HG02973 (cell line): ENCODE data around the gene RNF112.
A peak's percentile ranks its signal among the peaks of the same experiment; 100 is the strongest.

ENCODE experiments used
- ATAC-seq: cut with Tn5 transposase; IDR thresholded peaks from one replicate; pipeline ENCODE4 v1.9.1; 2021; ENCODE audit warnings: moderate library complexity; ENCODE audit not compliant: unreplicated experiment

RNF112 gene

DNA sequence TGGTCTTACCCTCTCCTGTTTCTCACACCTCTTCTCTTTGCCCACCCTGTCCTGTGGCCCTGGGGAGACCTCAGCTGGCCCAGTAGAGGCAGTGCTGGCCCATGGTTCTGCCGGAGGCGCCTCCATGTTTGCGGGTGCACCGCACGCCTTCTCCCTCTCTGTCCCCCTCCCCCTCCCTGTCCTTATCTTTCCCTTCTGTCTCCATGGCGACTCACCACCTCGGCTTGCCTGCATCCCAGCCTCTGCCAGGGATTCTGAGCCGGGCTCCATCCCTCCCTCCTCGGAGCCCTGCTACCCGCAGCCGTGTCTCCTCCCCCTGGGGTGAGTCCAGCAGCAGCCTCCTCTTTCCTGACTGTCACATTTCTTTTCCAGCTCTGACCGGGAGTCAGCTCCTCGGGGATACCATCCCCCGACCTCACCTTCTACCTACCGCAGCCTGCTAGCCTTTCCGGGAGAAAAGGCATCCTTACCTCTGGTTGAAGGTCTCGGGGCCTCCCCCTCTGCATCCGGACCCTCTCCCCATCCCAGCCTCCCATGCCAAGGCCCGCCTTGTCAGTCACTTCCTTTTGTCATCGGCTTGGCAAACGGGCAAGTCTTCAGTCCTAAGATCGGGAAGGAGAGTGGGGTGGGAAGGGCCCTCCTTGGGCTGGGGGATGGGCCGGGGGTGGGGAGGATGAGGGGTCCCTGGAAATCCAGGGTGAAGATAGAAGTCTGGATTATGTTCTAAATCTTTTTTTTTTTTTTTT, at the start of gene RNF112:
TSS of gene RNF112 (plus strand) at position 358 of the 746 bp plus-strand sequence. CDS start at position 535, 177 bp downstream.
- ATAC-seq, result no peak

DNA sequence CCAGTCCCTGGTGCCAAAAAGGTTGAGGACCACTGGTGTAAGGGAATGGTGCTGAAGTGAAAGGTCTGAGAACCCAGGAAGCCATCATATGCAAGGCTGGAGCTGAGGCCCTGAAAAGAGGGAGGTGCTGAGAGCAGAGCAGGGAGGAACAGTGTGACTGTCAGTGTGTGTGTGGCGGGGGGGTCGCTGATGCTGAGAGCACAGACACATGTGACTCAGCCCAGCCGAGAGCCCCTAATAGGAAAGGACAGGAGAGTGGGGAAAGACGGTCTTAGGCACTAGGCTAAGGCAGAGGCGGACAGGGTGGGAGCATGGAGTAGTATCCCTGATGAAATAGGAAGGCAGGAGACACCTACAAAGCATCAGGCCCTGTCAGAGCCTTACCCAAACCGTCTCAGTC, 49.7 kb upstream of the RNF112 start:
- ATAC-seq, result no peak

DNA sequence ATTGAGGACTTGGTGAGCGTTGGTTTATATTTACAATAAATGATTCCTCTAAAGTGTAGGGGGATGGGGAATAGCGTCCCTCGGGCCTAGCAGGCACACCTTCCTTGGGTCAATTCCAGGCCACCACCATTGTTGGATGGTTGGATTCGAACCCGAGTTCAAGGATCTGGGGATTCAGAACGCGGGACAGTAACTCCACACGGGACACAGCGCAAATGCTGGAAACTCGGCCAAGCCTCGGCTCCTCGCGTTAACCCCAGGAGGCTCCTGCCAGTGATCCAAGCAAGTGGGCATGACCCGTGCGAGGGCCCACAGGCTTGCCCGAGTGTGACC, 49.1 kb upstream of the RNF112 start:
- no peak for ATAC-seq

GRCh38 chr17:19362277-19363113, 48.5 kb upstream of the RNF112 start, which contains the start of gene B9D1:
B9D1 (minus strand) TSS chr17:19362723; CDS start chr17:19362569, 154 bp downstream.
- peak; percentile 62 for ATAC-seq

DNA sequence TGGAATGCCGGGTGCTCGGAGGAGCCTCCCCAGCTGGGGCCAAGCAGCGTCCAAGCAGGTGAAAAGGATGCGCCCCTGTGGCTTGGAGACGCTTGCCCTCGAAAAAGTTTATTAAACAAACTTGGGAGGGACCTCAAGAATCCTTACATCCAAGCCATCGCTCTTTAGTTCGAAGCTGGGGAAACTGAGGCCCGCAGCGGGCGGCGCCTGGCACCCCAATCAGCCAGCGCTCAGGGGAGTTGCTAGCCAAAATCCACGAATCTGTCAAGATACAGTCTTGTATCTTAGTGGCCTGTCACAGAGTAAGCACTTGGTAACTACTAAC, 48.0 kb upstream of the RNF112 start:
- no peak for ATAC-seq

DNA sequence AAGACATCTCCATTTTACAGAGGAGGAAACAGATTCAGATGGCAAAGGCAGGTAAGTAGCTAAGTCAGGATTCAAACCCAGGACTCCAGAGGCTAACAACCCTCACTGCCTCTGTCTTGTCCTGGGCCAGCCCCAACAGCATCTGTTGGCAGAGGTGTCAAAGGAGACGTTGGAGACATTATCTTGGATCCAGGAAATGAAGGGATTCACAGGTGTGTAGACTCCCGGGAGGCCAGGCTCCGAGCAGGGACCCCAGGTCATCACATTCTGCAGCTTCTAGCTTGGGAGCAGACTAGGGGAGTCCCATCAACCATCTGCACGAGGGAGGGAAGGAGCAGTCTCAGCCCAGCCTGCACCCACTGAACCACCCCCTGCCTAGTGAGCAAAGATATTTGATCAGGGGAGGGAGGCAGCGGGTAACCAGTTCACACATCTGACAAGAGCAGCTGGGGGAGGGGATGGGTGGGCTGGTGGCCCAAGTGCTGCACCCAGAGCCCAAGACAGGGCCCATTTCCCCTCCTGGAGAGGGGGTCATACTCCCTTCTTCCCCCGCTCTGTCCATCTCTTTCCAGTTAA, 47.5 kb upstream of the RNF112 start:
- ATAC-seq, result no peak

- no peak for ATAC-seq
These were observed 46.1 kb upstream of the RNF112 start for GRCh38 chr17:19364699-19365498.

DNA sequence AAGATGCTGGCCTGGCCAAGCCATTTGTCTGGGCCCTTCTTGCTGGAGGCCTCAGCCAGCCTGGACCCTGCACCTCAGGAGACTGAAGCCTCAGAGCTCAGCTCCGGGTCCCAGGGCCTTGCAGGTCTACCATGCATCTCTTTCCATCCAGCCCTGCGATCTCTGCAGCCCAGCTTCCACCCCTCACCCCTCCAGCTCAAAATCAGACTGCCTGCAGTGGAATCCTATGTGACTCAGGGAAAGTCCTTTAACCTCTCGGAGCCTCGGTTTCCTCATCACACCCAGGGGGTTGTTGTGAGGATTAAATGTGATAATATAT, 45.6 kb upstream of the RNF112 start:
- ATAC-seq, result no peak

DNA sequence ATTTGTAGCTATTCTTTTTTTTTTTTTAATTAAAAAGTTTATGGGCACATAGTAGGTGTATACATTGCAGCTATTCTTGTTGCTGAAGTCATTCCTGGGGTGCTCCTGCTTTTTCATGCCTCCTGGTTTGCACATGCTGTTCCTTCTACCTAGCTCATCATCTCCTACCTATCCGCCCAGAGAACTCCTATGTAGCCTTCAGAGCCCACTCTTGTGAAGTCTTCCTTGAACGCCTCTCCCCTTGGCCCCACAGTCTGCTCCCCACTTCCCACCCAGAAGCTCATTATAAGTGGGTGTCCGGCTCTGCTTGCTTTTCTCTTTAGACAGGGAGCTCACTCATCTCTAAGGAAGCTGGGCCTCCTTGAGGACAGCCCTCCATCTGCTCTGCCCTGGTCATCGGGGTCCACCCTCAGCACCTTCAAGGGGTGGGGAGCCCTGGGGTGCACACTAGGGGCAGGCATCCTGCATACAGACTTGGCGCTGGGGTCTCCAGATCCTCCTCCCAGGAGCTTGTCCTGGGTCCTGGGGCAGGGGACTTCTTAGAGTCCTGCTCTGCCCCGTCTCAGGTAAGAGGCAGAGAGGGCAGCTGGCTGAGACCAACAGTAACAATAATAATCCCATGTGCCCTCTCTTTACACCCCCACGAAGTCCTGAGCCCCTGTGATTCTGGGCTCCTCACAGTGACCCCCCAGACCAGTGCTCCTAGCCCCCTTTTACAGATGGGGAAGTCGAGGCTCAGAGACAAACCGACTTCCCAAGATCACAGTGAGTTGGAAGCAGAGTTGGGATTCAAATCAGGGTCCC, 45.0 kb upstream of the RNF112 start:
- no peak for ATAC-seq

DNA sequence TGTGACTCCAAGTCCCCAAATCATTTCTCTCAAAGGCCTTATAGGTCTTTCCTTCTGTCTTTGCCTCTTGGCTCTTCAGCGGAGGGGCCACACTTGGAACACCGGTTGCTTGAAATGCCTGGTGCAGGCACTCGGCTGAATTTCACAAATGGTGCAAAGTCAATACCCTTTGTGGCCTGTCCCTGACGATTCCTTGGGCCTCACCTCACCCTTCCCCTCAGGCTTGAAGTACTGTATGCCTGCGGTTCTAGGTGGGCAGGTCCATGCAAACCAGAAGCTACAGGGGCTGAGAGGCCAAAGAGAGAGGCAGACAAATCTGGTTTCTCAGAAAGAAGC, 44.4 kb upstream of the RNF112 start:
- no peak for ATAC-seq

DNA sequence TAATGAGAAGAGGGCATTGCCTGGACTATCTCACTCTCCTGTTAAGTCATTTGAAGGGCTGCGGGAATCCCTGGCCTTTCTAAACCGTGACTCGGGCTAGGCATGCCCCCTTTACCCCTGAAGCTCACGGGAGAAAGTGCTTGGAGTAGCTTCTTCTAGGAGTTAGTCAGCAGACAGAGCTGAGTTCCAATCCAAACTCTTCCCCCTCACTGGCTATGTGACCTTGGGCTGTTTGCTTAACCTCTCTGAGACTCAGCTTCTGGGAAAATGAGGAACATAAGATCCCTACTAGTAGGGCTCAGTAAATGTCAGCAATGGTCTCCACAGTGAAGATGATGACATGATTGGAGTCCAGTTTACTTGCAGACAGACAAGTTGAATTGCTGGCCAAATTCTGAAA, 42.8 kb upstream of the RNF112 start:
- ATAC-seq, result no peak

GRCh38 chr17:19369107-19369778, 41.8 kb upstream of the RNF112 start:
- no peak for ATAC-seq

DNA sequence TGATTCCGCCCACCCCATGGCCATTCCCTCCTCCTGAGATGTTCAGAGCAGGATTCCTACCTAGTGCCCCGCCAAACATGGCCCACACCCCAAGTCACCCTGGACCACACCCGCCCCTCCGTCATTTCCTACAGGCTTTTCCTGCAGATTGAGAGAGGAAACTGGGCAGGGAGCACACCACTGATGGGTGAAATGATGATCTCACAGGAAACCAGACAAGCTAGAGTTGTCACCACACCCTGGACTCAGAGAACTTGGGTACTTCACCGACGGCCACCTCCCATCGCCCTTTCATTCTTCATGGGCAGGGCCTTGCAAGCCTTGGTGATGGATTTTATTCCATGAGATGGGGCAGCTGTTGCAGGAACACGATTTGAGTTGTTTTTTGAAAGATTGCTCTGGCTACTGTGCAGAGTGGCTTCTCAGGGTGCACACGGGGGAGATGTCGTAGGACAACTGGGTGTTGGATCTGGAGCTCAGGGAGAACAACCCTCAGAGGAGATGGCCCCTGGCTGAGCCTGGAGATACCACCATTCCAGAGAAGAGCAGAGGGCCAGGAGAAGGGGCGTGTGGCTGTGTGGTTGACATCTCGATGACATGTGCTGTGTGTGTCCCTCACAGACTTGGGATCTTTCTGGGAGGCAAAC, 41.1 kb upstream of the RNF112 start:
- ATAC-seq, result no peak

- ATAC-seq, result peak; percentile 41
These were observed 40.5 kb upstream of the RNF112 start for GRCh38 chr17:19370493-19370960.

DNA sequence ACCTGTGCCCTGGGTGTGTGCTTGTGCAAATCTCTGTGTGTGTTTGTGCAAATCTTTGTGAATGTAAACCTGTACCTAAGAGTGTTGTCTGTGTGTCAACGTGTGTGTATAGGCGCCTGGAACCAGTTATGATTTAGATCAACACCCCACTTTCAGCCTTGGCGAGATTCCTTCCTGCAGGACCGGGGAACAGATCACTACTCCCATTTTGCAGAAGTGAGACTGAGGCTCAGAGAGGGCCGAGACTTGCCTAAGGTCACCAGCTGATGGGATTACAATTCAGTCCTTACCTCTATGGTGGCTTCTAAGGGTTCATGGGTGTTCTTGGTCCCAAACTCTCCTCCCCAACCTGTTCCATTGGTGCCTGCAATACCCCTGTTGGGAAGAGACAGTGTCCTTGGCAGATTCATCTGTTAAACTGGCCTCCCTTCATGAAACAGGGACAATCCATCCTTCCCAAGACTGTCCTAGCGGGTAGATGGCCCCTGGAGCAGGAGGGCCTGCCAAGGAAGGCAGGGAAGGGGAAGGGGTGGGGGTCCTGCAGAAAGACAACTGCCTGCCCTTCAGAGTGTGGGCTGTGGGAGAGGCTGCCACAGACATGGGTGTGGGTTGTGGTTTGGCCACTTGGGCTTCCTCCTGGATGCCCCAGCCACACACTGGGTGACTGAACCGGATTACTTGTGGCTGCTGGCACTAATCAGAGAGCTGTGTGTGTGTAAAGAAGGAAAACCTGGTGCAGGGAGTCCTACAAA, 39.6 kb upstream of the RNF112 start:
- ATAC-seq, result no peak

DNA sequence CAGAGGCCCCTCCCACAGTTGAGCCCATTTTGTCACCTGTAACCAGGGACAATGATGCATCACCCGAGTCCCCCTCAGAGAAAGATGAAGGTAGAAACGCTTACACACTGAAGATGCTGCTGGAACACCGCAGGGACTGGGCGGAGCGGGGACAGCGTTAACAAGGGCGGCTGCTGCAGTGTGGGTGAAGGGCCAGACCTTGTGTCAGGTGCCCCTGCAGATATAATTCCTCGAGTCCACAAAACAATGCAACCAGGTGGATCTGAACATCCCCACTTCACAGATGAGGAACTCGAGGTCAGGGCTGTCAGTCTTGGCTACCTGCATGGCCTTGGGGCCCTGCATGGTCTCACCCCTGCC, 39.0 kb upstream of the RNF112 start:
- no peak for ATAC-seq

GRCh38 chr17:19372439-19372838, 38.6 kb upstream of the RNF112 start:
- ATAC-seq, result no peak

- ATAC-seq, result no peak
These were observed 38.0 kb upstream of the RNF112 start for GRCh38 chr17:19372866-19373504.
